Mucosa of gallbladder (tissue), 1 donor: ENCODE data around the gene PTS. TPM values are rescaled to one million over a fixed set of nuclear protein-coding genes. Genes with fewer than 3 reads are reported as not detected.
A peak's percentile ranks its signal among the peaks of the same experiment; 100 is the strongest.

Experiments used
- DNase-seq: peaks from one replicate; pipeline ENCODE4 v3.0.0-alpha.2; 2020; ENCODE audit warnings: low spot score
- total RNA-seq: library from RNA; stranded (reverse); gene quantifications from one replicate; pipeline ENCODE4 v1.2.1, GENCODE V29; 2021
- donor health status: DM: no; HTN: no; CAD: no.

Gene PTS
- total RNA-seq, 1 donor from 2014 or later = 39.9 TPM

GRCh38 chr11:112265659-112266409, 39.6 kb downstream of the PTS start:
- DNase-seq = peak; percentile 57

DNA sequence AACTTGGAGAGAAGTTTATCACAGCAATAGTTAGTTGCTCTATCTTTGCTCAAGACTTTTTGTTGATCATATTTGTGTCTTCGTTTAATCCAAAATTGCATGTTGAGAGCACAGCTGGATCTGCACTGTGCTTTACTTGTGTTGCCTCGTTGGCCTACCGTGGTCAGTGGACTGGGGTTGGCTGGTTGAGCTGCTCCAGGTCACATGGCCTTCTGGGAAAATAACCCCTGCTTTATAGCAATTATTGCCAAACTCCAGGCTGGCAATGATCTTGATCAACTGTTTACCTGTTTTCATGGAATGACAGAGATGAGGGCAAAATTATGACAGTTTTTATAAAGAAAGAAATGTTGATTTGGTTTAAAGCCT, 40.2 kb downstream of the PTS start:
- no peak for DNase-seq

DNA sequence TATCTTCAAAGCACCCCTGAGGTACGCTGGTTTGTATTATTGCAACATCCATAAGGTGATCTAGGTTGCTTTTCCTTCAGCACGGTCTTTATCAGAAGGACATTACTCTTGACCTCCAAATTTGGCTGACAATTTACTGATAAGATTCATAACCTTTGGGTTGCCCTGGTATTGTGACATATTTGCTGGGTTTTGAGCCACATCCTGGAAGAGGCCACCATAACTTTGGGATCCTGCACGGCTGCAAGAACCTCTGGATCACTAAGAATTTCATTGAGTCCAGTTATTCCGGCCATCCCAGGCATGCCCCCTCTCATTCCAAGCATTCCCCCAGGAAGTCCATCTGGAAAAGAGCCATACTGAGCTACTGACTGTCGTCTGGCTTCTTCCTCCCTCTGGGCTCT, 41.0 kb downstream of the PTS start:
- DNase-seq = no peak

DNA sequence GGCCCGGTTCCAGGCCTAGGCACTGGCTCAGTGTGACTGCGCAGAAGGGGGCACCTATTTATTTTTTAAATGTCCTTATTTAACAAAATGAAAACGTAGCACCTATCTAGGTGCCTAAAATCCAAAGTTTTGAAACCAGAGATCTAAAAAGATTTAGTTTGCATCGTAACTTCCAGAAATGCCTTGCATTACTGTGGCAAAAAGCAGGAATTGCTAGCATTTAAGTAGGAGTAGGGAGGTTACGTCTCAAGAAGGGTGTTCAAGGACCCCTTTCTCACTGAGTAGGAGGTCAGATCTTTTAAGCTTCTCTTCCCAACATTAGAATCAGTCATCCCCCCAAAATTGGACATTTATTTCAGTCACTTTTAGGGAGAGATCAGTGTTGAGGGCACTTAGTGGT, 42.2 kb downstream of the PTS start:
- DNase-seq = no peak

- no peak for DNase-seq
These were observed 42.9 kb downstream of the PTS start for GRCh38 chr11:112269139-112269538.

GRCh38 chr11:112270551-112271180, 44.4 kb downstream of the PTS start:
- peak; percentile 42 for DNase-seq

- no peak for DNase-seq
These were observed 45.0 kb downstream of the PTS start for GRCh38 chr11:112271242-112271641.

GRCh38 chr11:112273066-112273465, 46.8 kb downstream of the PTS start:
- no peak for DNase-seq

DNA sequence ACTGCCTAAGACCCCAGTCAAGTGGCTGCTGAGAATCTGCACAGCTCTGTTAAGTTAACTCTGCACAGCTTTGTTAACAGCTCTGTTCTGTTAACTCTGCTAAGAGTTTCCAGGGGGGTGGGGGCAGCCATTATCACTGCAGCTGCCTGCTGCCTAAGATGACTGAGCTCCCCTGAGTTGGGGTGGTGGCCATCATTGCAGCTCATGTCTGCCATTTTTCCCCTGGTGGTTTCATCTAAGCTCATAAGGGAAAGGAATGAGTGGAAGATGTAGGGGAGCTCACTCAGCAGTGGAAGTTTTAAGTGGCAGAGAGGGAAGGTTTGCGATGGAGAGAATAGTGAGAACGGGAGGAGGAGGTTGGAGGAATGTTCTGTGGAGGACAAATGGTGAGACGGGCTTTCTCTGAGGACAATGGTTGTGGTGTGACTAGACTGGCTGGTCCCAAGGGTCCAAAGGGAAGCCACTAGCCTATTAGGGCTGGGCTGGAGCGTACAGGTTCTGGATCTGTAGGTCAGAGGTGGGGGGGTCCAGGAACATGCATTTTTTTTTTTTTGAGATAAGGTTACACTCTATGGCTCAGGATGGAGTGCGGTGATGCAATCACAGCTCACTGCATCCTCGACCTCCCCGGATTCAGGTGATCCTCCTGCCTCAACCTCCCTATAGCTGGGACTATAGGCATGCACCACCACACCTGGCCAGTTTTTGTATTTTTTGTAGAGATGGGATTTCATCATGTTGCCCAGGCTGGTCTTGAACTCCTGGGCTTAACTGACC, 48.0 kb downstream of the PTS start:
- no peak for DNase-seq

DNA sequence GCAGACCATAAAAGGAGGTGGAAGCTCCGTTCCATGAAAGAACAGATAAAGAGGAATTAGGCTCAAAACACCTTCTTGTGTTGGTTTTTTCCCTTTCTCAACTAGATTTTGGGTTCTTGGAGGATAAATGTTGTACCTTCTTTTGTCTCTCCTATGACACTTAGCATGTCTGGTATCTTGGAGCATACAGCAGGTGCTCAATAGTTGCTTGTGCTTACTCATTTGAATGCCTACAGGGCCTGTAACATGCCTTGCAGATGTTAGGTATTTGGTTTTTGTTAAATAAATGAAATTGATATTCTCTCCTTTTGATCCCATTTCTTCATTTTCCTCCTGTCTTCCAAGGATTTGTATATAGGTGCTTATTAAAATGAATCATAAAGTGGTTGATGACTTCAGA, 50.8 kb downstream of the PTS start:
- DNase-seq = no peak

GRCh38 chr11:112277941-112278340, 51.7 kb downstream of the PTS start:
- DNase-seq = no peak

DNA sequence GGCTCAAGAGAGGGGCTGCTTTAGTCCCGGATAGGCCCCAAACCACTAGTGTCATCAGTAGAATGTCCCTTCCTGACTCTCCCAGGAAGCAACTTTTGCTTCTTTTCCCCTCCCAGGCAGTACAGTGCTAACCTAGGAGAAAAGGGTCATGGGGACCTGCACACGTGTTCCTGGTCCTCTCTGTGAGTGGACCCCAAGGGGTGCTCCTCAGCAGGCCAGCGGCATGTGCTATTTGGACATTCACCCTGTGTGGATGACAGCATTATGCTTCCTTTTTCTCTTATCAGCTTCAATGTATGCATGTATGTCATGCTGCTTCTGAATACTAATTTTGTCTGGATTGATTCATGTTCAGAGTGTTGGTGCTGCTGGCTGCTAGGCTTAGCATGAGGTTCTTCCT, 52.6 kb downstream of the PTS start:
- no peak for DNase-seq

- peak; percentile 63 for DNase-seq
These were observed 53.7 kb downstream of the PTS start for GRCh38 chr11:112279901-112280267.

DNA sequence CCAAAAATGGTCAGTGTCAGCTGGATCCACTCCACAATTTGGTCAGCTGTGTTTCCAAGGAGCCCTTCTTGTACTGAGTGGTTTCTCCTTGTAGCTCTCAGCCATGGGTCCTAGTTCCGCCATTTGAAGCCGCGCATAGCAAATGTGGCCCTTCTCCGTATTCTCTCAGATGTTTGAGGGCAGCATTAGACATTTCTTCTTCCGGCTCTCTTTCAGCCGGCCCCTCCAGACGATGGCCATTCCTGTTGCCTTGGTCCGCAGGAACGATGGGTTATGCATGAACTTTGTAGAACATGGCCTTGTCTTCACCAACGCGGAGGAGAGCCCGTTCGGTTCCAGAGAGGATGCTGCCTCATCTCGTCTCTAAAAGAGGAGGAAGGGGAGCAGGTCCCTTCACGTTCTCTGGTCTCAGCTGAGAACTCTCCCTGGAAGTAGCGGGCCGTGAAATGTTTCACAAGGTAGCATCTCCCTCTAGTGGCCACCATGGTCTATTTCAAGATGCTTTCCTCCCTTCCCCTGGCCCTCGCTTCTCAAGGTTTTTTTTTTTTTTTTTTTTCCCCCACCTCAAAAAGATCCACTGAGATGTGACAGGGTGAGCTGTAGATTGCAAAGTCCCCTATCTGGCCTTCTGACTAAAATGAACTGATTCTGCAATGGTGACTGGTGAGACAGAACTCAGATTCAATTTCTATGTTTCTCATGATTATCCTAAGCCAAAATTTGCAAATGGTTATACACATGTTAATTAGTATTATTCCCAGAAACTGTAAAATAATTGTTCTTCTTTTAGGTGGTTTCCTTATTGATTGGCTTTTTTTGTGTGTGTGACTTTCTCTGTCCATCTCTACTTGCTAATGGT, 54.3 kb downstream of the PTS start:
- DNase-seq = peak; percentile 81

DNA sequence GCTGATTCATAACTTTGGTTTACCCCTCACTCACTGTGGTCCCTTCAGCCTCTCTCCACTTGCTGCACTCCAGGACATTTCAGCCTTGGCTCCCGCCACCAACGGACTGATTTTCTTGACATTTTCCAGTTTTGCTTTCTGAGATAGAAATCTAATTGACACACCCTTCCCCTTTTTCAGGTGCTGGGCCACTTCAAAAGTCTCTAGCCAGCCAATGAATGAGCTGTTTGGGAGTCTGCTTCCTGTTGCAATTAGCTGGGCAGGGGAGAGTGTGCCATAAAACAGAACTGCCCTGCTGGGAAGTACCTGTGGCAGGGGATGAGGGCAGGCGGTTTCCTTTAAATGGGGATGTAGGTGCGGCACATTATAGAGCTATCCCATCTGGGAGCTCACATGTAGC, 55.5 kb downstream of the PTS start:
- no peak for DNase-seq

Other genes with a start within 250 kb of the PTS start
- 25.0 TPM for gene DLAT, start 201.0 kb upstream of the PTS start, total RNA-seq
- 4.3 TPM for gene PIH1D2, start 152.4 kb upstream of the PTS start, total RNA-seq
- 19.4 TPM for gene NKAPD1, start 152.1 kb upstream of the PTS start, total RNA-seq
- gene TIMM8B, start 139.7 kb upstream of the PTS start, total RNA-seq = 47.9 TPM
- gene SDHD, start 139.6 kb upstream of the PTS start, total RNA-seq = 147 TPM
- 34.3 TPM for gene IL18, start 62.3 kb upstream of the PTS start, total RNA-seq
- gene TEX12, start 59.1 kb upstream of the PTS start, total RNA-seq = not detected
- 27.2 TPM for gene BCO2, start 50.9 kb upstream of the PTS start, total RNA-seq
- not detected for gene PLET1, start 34.4 kb downstream of the PTS start, total RNA-seq